Progenitor cell of endocrine pancreas (in vitro differentiated cells): ENCODE measurements around the gene RAB5A. TPM values are rescaled to one million over a fixed set of nuclear protein-coding genes. Genes with fewer than 3 reads are reported as not detected.
"Not testable (repeated sequence)": the region's sequence is repeated elsewhere in the genome, so short reads cannot be mapped to it uniquely, and the experiment has no call there.

Experiments used
- DNase-seq: peaks from one replicate; pipeline ENCODE4 v3.0.0; 2021; ENCODE audit warnings: low spot score; ENCODE audit not compliant: unreplicated experiment
- H3K27ac Mint-ChIP-seq: 2 replicates; pipeline ENCODE4 v1.8.0; 2021; ENCODE audit warnings: mild to moderate bottlenecking, moderate library complexity, mixed read lengths
- H3K27me3 Mint-ChIP-seq: 2 replicates; pipeline ENCODE4 v1.8.0; 2021; ENCODE audit warnings: mixed read lengths
- H3K36me3 Mint-ChIP-seq: 2 replicates; pipeline ENCODE4 v1.8.0; 2022; ENCODE audit warnings: mixed read lengths; ENCODE audit not compliant: insufficient read depth
- H3K4me1 Mint-ChIP-seq: 2 replicates; pipeline ENCODE4 v1.8.0; 2021; ENCODE audit warnings: low read depth, mixed read lengths
- H3K4me3 Mint-ChIP-seq: 2 replicates; pipeline ENCODE4 v1.8.0; 2021; ENCODE audit warnings: low read depth, mild to moderate bottlenecking, moderate library complexity, mixed read lengths
- H3K9me3 Mint-ChIP-seq: 2 replicates; pipeline ENCODE4 v1.8.0; 2021; ENCODE audit warnings: low read depth, mixed read lengths
- CTCF ChIP-seq: fragments of 200-600 bp; sonication (generic); IDR thresholded peaks from one replicate; pipeline ENCODE4 v1.5.0; 2021; ENCODE audit warnings: antibody characterized with exemption, mild to moderate bottlenecking; ENCODE audit not compliant: unreplicated experiment
- total RNA-seq: library from RNA; stranded (reverse); gene quantifications from 2 replicates; pipeline ENCODE4 v1.2.1, GENCODE V29; 2021

Gene RAB5A
- total RNA-seq, 1 donor from 2014 or later = 58.2 TPM

GRCh38 chr3:20023623-20024405 lies 76.9 kb downstream of the RAB5A start:
- Mint-ChIP-seq H3K4me3 (no peak overlapping the region), H3K27ac (peak overlapping the region; percentile 63), H3K27me3 (no peaks in the 10 kb centered on the region), H3K9me3 (no peaks in the 10 kb centered on the region), H3K36me3 (no peaks in the 10 kb centered on the region), H3K4me1 (peaks cover 13% of the 10 kb centered on the region)
- TF ChIP-seq CTCF = no peak
- no peak for DNase-seq

GRCh38 chr3:20027136-20027535 lies 80.2 kb downstream of the RAB5A start:
- DNase-seq = no peak
- H3K9me3 Mint-ChIP-seq = no peaks in the 10 kb centered on the region
- no peak overlapping the region for H3K4me3 Mint-ChIP-seq
- H3K27me3 Mint-ChIP-seq = no peaks in the 10 kb centered on the region
- no peak overlapping the region for H3K27ac Mint-ChIP-seq
- no peaks in the 10 kb centered on the region for H3K36me3 Mint-ChIP-seq
- TF ChIP-seq CTCF = no peak
- peaks cover 13% of the 10 kb centered on the region for H3K4me1 Mint-ChIP-seq

GRCh38 chr3:20028905-20029331 lies 82.0 kb downstream of the RAB5A start:
- DNase-seq = no peak
- Mint-ChIP-seq H3K9me3 (no peaks in the 10 kb centered on the region), H3K27ac (no peak overlapping the region), H3K4me3 (no peak overlapping the region), H3K36me3 (no peaks in the 10 kb centered on the region), H3K4me1 (peaks cover 5% of the 10 kb centered on the region), H3K27me3 (no peaks in the 10 kb centered on the region)
- no peak for TF ChIP-seq CTCF

GRCh38 chr3:20031939-20032338 lies 85.0 kb downstream of the RAB5A start:
- not testable (repeated sequence) for H3K4me1 Mint-ChIP-seq, DNase-seq, H3K9me3 Mint-ChIP-seq, H3K27ac Mint-ChIP-seq, H3K4me3 Mint-ChIP-seq, H3K36me3 Mint-ChIP-seq, H3K27me3 Mint-ChIP-seq

Other genes starting within 250 kb of the RAB5A start
- 1.2 and 1.4 TPM in 2 replicates for gene EFHB, start 12.9 kb upstream of the RAB5A start, total RNA-seq
- gene PP2D1, start 65.2 kb downstream of the RAB5A start, total RNA-seq = not detected in 2 replicates
- 12.9 and 17.1 TPM in 2 replicates for gene KAT2B, start 93.3 kb downstream of the RAB5A start, total RNA-seq
- 14.8 and 15.1 TPM in 2 replicates for gene SGO1, start 239.1 kb downstream of the RAB5A start, total RNA-seq